IMR-90 (cell line): ENCODE data around the gene PNMA1. TPM values are rescaled to one million over a fixed set of nuclear protein-coding genes. Genes with fewer than 3 reads are reported as not detected.

ENCODE experiments used
- ATAC-seq: fragments of 200-7000 bp; cut with Tn5 transposase; 2 replicates; pipeline ENCODE4 v1.9.1; 2020; ENCODE audit warnings: low read depth, mild to moderate bottlenecking, moderate library complexity
- BruUV-seq: library from RNA; stranded (reverse); fragments of 400-500 nt; replicated peaks from 2 replicates; lab custom pipeline; 2021; lab: Mats Ljungman, UMichigan
- CTCF ChIA-PET: fragments of 300-600 bp; formaldehyde crosslinking; extraction: SDS; loops from one replicate; lab custom pipeline; 2021; ENCODE audit warnings: antibody characterized with exemption; lab: Yijun Ruan, JAX
- POLR2A ChIA-PET: fragments of 300-600 bp; sonication (Branson Sonifier 250); formaldehyde crosslinking; loops from one replicate; lab custom pipeline; 2022; ENCODE audit warnings: antibody characterized with exemption; ENCODE audit not compliant: unreplicated experiment; lab: Charles Lee
- DNase-seq: peaks from one replicate; pipeline ENCODE4 v3.0.0; 2013
- H2AFZ ChIP-seq: replicated peaks from 2 replicates; pipeline ENCODE3; 2013; ENCODE audit warnings: low read length, mild to moderate bottlenecking; ENCODE audit not compliant: poor library complexity
- H2AK5ac ChIP-seq: 2 replicates; pipeline ENCODE4 v1.6.1; 2013; ENCODE audit warnings: low read depth, low read length, inconsistent platforms
- H2AK9ac ChIP-seq: replicated peaks from 2 replicates; pipeline ENCODE3; 2013; ENCODE audit warnings: mild to moderate bottlenecking, low read depth, low read length, moderate library complexity; ENCODE audit not compliant: poor library complexity
- H2BK120ac ChIP-seq: 2 replicates; pipeline ENCODE4 v1.6.1; 2013; ENCODE audit warnings: low read depth, low read length, inconsistent platforms
- H2BK15ac ChIP-seq: 3 replicates; pipeline ENCODE4 v1.6.1; 2013; ENCODE audit warnings: low read depth, low read length, inconsistent platforms
- H2BK20ac ChIP-seq: 2 replicates; pipeline ENCODE4 v1.6.1; 2013; ENCODE audit warnings: low read depth, mild to moderate bottlenecking, inconsistent platforms, low read length, moderate library complexity
- H2BK5ac ChIP-seq: 2 replicates; pipeline ENCODE4 v1.6.1; 2013; ENCODE audit warnings: mild to moderate bottlenecking, low read depth, low read length, inconsistent platforms; ENCODE audit not compliant: poor library complexity, severe bottlenecking
- H3K14ac ChIP-seq: replicated peaks from 2 replicates; pipeline ENCODE4 v1.6.1; 2013; ENCODE audit warnings: low read depth, low read length, inconsistent platforms
- H3K18ac ChIP-seq: 2 replicates; pipeline ENCODE4 v1.6.1; 2013; ENCODE audit warnings: low read depth, low read length, control low read depth
- H3K23ac ChIP-seq: 2 replicates; pipeline ENCODE4 v1.6.1; 2013; ENCODE audit warnings: low read depth, low read length, inconsistent platforms
- H3K27ac ChIP-seq: 2 replicates; pipeline ENCODE4 v1.5.1; 2013; ENCODE audit warnings: mild to moderate bottlenecking, control low read depth, low read length; ENCODE audit not compliant: insufficient read depth
- H3K27me3 ChIP-seq: 2 replicates; pipeline ENCODE4 v1.6.1; 2013; ENCODE audit warnings: low read length; ENCODE audit not compliant: control insufficient read depth, insufficient read depth
- H3K36me3 ChIP-seq: 2 replicates; pipeline ENCODE4 v1.6.1; 2013; ENCODE audit warnings: low read length, mixed read lengths; ENCODE audit not compliant: control insufficient read depth, insufficient read depth
- H3K4ac ChIP-seq: 2 replicates; pipeline ENCODE4 v1.6.1; 2013; ENCODE audit warnings: low read depth, low read length, inconsistent platforms
- H3K4me1 ChIP-seq: 2 replicates; pipeline ENCODE4 v1.6.1; 2013; ENCODE audit warnings: low read length, mixed read lengths; ENCODE audit not compliant: control insufficient read depth, insufficient read depth
- H3K4me2 ChIP-seq: 2 replicates; pipeline ENCODE4 v1.6.1; 2013; ENCODE audit warnings: low read depth, mild to moderate bottlenecking, control low read depth, low read length, moderate library complexity
- H3K4me3 ChIP-seq: 2 replicates; pipeline ENCODE4 v1.5.1; 2013; ENCODE audit warnings: low read depth, mild to moderate bottlenecking, control low read depth, low read length, moderate library complexity; ENCODE audit not compliant: insufficient read depth
- H3K56ac ChIP-seq: 2 replicates; pipeline ENCODE4 v1.6.1; 2013; ENCODE audit warnings: low read length, inconsistent platforms; ENCODE audit not compliant: insufficient read depth; ENCODE audit errors: extremely low read depth
- H3K79me1 ChIP-seq, 2 experiments: 2 replicates each; pipeline ENCODE4 v1.6.1; 2013; ENCODE audit warnings: low read length in 2 of 2, inconsistent platforms in 1 of 2, low read depth in 1 of 2
- H3K9ac ChIP-seq: 2 replicates; pipeline ENCODE4 v1.6.1; 2013; ENCODE audit warnings: low read depth, low read length, control low read depth
- H3K9me1 ChIP-seq: 2 replicates; pipeline ENCODE4 v1.6.1; 2013; ENCODE audit warnings: low read length, inconsistent platforms; ENCODE audit not compliant: insufficient read depth
- H3K9me3 ChIP-seq: 2 replicates; pipeline ENCODE4 v1.6.1; 2013; ENCODE audit warnings: low read length; ENCODE audit not compliant: control insufficient read depth, insufficient read depth
- H4K20me1 ChIP-seq: 2 replicates; pipeline ENCODE4 v1.6.1; 2013; ENCODE audit warnings: low read length, inconsistent platforms; ENCODE audit not compliant: insufficient read depth
- H4K5ac ChIP-seq: 2 replicates; pipeline ENCODE4 v1.6.1; 2013; ENCODE audit warnings: mild to moderate bottlenecking, low read depth, low read length, control low read depth
- H4K8ac ChIP-seq, 2 experiments: 2 replicates each; pipeline ENCODE4 v1.6.1; 2013; ENCODE audit warnings: low read depth in 2 of 2, low read length in 2 of 2, control low read depth in 1 of 2, inconsistent platforms in 1 of 2
- H4K91ac ChIP-seq: 2 replicates; pipeline ENCODE4 v1.6.1; 2013; ENCODE audit warnings: low read depth, low read length, inconsistent platforms; ENCODE audit not compliant: insufficient read depth
- BHLHE40 ChIP-seq: fragments of 150-350 bp; IDR thresholded peaks from 2 replicates; pipeline ENCODE4 v1.6.1; 2016; ENCODE audit warnings: mild to moderate bottlenecking, low read depth, low read length
- MXI1 ChIP-seq: IDR thresholded peaks from 2 replicates; pipeline ENCODE4 v1.6.1; 2012; ENCODE audit warnings: low read depth, mild to moderate bottlenecking, low read length, moderate library complexity, borderline replicate concordance
- RCOR1 ChIP-seq: IDR thresholded peaks from 2 replicates; pipeline ENCODE4 v1.6.1; 2012; ENCODE audit warnings: mild to moderate bottlenecking, low read length, improper control_type of control experiment; ENCODE audit not compliant: insufficient replicate concordance
- WGBS, 2 experiments: methylation state at CpG; one replicate each; pipeline versions ENCODE4 v1.1.5 to v1.1.7; 2013; ENCODE audit warnings: missing lambda C conversion rate in 2 of 2; ENCODE audit not compliant: insufficient read length in 1 of 2; ENCODE audit errors: extremely low coverage in 2 of 2; 5-methylcytosine and 5-hydroxymethylcytosine counted together
- dilution Hi-C: fragments of 300-500 bp; cut with HindIII; formaldehyde crosslinking; loops from one replicate; pipeline ENCODE4 v1.14.3; 2018; ENCODE audit warnings: low sequenced_read_pairs; ENCODE audit not compliant: unreplicated experiment
- in situ Hi-C: fragments of 300-500 bp; cut with MboI; formaldehyde crosslinking; loops from 3 replicates; pipeline ENCODE4 v1.14.3; 2019; ENCODE audit warnings: low sequenced_read_pairs, inconsistent platforms, mixed read lengths
- intact Hi-C: fragments of 100-400 bp; cut with micrococcal nuclease; formaldehyde crosslinking; loops from 2 replicates; pipeline ENCODE4 v1.10.0; 2022
- polyA plus RNA-seq, 3 experiments: library from polyadenylated mRNA; depleted of rRNA; stranded (reverse); fragments of >200 nt; gene quantifications; 2 replicates each; pipeline ENCODE4 v1.2.3, GENCODE V29; 2012; ENCODE audit warnings: low replicate concordance in 1 of 3
- total RNA-seq: library from RNA; depleted of rRNA; stranded (reverse); fragments of >200 nt; gene quantifications from 2 replicates; pipeline ENCODE4 v1.2.3, GENCODE V29; 2012

Gene PNMA1
- total and polyA plus RNA-seq, 2 of the 4 experiments (the other 2 are of a cell fraction), result 6.5 to 28.2 TPM

DNA sequence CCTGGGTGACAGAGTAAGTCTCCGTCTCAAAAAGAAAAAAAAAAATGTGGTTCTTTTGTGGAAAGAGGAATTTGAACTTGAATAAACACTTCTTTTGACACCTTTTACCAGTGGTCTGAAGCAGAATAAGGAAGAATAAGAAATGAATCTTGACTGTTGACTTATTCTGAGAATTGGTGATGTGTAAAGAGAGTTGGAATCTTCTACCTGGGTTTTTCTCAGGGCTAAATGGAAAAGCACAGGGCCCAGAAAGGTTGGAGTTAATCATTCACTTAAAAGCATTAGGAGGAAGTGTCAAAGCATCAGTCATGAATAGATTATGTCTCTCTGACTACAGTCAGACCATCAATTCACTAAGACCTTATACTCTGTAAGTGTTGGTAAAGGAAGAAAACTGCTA, 13.9 kb downstream of the PNMA1 start:
- CTCF ChIA-PET, result no interaction called here
- H3K9ac ChIP-seq, result no peak overlapping the region
- no CpG with 5 or more reads among the region's 1 CpG for WGBS, 2 experiments

More for the DNA sequence above, 13.9 kb downstream of the PNMA1 start:
- Histone ChIP-seq H2BK15ac (no peak overlapping the region), H3K4ac (no peak overlapping the region), H2BK120ac (no peak overlapping the region), H3K4me3 (no peak overlapping the region), H3K9me1 (no peaks in the 10 kb centered on the region), H3K27ac (no peak overlapping the region), H3K4me1 (peaks cover 4% of the 10 kb centered on the region), H3K27me3 (no peaks in the 10 kb centered on the region), H3K9me3 (no peaks in the 10 kb centered on the region), H3K18ac (no peak overlapping the region), H4K91ac (no peak overlapping the region), H3K4me2 (no peak overlapping the region), H2AK9ac (no peak overlapping the region), H4K5ac (no peak overlapping the region), H3K36me3 (no peaks in the 10 kb centered on the region), H3K14ac (no peak overlapping the region), H2BK5ac (no peak overlapping the region), H4K8ac (no peak overlapping the region), H3K79me1 (no peaks in the 10 kb centered on the region; a peak in 1 of 4 replicates), H2AK5ac (no peak overlapping the region), H2AFZ (no peak overlapping the region), H3K56ac (no peak overlapping the region), H4K20me1 (no peaks in the 10 kb centered on the region), H2BK20ac (no peak overlapping the region), H3K23ac (no peak overlapping the region)
- ATAC-seq (no peak), DNase-seq (no peak)
- TF ChIP-seq MXI1 (no peak), RCOR1 (no peak), BHLHE40 (no peak)
- dilution Hi-C loops, result no loop called here
- POLR2A ChIA-PET, result no interaction called here
- in situ Hi-C loops, result no loop called here
- intact Hi-C loops, result no loop called here
- BruUV-seq, result no TSS peak
